CD4-positive, alpha-beta T cell treated with Interleukin-15 for 1 hour (primary cell): ENCODE results near the gene CLIP2.

Experiments used
- DNase-seq: peaks from one replicate; pipeline ENCODE4 v3.0.0-alpha.2; 2020

The CLIP2 gene

DNA sequence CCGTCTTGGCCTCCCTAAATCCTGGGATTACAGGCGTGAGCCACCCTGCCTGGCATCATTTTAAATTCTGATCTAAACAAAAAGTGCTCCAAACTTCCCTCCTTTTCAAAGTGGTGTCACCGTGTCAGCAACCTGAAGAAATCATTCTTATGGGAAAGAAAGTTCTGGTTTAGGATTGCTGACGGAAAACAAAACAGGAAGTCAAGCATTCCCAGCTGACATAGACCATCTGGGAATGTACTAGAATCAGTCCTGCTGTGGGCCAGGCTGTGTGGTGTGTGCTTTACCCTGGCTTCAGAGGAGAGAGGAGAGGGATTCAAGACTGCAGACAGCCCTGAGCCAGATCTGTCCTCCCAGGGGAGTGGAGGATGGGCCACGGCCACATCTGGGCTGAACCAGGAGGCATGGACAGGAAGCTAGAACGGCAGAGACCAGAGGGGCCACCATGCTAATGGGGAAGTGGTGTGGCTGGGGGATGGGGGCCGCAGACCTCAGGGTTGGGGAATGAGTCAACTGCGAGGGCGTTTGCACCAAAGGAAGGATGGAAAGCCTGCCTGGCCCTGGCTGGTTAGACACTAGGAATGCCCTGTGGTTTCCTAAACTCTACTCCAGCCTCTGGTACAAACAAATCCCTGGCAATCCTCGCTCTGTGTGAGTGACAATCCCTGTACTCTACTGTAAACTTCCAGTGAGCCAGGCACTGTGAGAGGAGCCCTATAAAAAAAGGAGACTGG lies 16.7 kb upstream of the CLIP2 start:
- DNase-seq, result peak; percentile 72

DNA sequence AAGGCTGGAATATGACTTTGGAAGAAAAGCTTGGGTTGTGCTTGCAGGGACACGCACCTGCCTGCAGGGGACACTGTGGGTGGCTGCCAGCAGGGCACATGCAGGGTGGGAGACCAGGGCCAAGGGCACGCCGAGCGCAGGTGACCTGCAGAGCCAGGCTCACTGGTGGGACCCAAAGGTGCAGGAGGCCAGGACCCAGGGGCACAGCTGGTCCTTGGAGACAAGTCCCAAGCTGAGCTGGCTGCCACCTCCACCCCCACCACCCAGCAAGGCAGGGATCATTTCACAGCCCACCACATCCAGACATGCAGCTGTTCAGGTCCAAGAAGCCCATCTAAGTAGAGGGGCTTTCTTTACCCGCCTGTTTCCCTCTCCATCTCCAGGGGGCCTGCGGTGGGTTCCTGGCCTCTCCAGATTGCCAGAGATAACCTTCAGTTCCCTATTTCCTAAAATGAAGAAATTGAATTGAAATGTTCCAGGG lies 13.8 kb upstream of the CLIP2 start:
- no peak for DNase-seq

DNA sequence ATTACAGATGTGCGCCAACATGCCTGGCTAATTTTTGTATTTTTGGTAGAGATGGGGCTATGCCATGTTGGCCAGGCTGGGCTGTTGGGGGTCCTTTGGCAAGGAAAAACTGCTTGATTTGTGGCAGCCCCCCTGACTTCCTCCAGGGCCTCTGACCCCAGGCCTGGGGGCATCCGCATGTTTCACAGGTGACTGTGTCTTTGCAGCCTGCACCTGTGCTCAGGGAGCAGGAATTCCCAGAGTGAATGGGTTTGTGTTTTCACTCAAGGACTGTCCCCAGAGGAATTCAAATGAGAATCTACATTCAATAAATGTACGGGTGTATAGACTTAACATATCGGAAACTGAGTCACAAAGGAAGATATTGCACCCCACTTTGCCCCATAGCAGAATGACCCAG lies 11.6 kb upstream of the CLIP2 start:
- DNase-seq, result no peak

DNA sequence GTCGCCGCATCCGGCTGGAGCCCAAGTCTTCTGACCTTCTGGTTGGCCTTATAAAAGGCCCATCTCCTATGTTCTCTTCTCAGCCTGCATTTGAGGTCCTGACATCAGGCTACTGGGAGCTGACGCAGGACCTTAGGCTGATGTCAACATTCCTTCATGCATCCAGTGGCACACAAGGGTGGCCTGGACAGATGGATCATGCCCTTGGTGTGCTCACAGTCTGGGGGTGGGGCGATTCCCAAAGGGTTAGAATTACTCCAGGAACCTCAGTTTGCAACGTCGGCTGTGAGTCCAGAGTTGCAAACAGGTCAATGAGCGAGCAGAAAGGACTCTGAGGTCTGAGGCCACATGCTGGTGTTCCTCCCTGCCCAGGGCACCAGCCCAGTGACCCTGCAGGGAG lies 8.2 kb upstream of the CLIP2 start:
- DNase-seq, result no peak

DNA sequence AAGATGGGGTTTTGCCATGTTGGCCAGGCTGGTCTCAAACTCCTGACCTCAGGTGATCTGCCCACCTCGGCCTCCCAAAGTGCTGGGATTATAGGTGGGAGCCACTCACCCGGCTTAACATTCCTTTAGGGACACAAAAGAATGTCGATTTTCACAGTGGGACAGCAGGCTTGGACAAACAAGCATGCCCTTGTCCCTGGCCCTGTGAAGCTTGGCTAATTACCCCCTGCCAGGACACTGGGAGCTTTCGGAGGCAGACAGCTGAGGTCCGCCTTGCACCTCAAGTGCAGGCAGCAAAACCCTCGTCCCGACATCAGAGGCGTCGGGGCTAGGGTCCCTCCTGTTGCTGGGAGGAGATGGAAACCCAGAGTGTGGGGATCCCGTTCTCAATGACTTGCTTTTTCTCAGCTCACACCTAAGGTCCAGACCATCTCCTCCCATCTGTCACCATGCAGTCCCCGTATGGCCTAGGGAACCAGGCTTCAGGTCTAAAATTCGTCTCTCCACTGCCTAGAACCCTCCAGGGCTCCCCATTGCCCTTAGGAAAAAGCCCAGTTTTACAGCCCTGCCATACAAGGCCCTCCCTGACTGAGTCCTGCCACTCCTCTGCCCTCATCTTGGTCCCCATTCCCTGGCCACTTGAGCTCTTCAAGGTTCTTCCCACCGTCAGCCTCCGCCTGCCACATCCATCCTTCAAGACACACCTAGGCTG lies 6.3 kb upstream of the CLIP2 start:
- no peak for DNase-seq

DNA sequence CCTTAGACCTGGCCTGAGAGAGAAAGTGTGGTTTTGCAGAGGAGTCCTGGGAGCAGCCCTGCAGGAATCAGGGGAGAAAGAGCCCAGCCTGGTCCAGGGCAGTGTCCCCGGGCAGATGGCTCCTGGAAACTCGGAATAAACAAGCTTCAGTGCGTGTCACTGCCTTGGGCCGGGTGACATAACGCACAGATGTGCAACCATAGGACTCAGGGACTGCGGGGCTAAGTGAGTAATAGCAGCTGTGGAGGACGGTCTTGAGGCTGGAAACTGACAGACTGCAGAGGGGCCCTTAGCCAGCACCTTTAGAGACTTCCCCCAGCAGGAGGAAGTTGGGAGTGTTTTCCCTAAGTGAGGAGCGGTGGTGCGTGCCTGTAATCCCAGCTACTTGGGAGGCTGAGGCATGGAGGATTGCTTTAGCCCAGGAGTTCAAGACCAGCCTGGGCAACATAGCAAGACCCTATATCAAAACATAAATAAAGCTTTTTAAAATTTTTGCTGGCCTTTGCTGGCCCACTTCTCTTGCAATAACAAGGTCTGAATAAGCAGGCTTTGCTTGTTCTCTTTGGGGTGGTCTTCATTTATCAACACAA lies 5.3 kb upstream of the CLIP2 start:
- no peak for DNase-seq

DNA sequence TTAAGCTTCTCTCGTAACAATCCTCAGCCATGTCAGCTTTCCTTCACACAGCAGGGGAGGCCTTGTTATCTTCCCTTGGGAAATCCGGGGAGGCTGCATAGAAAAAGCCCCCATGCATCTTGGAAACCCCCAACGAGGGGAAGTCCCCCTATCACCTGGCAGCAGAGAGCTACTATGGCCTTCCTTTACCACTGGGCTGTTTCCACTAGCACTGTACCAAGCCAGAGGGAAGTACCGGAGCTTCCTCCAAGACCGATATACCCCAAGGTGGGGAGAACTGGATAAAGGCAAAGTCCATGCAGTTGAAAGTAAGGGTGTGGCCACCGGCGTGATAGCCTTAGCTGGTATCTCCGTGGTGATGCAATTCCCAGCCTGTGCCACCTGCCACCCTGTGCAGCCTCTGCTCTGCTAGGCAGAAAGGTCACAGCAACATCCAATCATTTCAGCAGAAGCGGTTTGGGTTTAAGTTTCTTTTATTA lies 4.4 kb upstream of the CLIP2 start:
- DNase-seq, result no peak

DNA sequence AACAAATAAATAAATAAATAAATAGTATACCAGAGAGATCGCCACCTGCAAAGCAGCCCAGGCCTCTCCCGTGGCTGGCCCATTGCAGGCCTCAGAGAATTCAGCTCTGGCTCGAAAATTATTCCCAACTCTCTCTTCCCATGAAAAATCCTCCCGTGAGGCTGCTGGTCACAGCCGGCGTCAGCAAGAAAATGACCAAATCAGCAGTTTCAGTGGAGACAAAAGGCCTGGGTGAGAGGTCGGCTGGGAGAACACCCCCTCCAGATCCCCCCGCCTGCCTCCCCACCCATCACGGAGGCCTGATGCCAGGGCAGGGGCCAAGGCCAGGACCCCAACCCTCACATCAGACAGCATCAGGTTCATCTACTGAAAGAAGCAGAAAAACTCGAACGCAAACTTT lies 3.1 kb upstream of the CLIP2 start:
- no peak for DNase-seq

DNA sequence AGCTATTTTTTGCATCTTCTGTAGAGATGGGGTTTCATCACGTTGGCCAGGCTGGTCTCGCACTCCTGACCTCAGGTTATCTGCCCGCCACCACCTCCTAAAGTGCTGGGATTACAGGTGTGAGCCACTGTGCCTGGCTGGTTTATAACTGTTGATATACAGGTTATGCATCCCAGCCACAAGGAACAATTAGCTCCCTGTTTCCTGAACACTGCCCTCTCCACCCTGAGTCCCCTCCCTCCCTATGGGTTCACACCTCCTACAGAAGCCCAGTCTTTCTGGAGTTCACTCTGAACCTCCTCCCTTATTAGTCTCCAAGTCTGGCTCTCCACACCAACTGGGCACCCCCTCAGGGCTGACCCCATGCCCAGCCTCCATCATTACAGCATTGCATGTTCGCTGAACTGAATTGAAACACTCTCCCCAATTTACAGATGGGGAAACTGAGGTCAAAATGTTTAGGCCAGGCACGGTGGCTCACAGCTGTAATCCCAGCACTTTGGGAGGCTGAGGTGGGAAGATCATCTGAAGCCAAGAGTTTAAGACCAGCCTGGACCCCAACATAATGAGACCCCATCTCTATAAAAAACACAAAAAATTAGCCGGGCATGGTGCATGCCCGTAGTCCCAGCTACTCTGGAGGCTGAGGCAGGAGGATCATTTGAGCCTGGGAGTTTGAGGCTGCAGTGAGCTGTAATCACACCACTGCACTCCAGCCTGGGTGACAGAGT lies 1.7 kb upstream of the CLIP2 start:
- no peak for DNase-seq

DNA sequence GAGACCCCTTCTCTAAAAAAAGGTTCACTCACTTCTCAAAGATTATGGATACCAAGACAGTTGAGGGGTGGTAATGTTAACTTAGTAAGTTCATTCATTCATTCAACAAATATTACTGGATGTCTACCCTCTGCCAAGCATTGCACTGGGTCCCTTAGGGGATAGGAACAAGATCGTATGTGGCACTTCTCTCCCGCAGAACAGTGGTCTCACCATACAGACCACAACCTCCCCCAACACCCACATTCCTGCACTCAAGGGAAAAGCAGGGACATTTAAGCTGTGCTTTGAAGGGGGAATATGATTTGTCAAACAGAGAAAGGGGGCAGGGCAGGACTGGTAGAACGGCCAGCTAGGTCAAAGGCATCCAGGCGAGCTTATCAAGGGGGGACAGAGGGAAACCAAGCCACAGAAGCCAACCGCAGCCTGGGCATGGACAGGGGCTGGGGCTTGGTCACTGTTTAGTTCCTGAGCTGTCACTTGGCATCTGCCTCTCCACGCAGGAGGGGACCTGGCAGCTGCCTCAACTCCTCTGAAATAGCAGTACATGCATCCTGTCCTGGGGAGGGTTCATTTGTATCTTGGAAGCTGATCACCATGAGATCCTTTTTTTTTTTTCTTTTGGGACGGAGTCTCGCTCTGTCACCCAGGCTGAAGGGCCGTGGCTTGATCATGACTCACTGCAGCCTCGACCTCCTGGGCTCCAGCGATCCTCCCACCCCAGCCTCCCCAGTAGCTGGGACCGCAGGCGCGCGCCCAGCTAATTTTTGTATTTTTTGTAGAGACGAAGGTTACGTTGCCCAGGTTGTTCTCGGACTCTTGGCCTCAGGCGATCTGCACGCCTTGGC lies 949 bp upstream of the CLIP2 start:
- DNase-seq, result no peak

DNA sequence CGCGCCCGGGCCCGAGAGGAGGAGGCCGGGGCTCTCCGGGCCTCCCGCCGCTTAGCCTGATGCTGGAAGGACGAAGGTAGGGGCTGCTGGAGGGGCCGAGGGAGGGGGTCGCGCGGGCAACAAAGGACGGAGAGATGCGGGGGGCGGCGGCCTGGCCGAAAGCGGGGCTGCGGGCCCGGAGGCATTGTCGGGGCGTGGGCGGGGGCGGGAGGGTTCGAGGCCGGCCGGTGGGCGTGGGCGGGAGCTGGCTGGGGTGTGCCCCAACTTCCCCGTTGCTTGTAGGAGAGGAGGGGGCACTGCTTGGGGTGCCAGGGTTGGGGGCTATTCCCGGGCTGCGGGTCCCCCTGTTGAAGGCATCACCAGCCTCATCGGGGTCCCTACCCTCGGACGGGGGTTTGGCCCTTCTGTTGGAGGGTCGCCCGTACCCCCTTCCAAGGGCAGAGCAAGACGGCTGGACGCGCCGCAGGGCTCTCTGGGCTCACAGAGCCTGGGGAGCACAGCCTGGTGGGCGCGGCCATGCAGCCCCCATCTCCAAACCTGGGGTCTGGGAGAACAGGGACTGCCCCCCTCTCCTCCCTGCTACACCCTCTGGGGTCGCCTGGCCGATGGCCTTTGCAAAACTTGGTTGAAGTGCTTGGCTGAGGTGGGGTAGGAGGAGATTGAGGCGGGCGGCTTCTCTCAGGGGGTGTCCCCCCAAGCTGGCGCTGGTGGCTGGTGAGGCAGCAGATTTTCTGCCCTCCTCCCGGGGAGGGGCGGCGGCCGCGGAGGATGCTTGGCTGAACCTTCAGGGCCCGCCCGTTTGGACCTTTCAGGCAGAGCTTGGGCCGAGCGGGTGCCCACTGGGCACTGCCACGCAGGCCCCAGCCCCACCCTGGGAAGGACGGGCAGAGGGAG lies 699 bp downstream of the CLIP2 start:
- DNase-seq, result peak; percentile 32

DNA sequence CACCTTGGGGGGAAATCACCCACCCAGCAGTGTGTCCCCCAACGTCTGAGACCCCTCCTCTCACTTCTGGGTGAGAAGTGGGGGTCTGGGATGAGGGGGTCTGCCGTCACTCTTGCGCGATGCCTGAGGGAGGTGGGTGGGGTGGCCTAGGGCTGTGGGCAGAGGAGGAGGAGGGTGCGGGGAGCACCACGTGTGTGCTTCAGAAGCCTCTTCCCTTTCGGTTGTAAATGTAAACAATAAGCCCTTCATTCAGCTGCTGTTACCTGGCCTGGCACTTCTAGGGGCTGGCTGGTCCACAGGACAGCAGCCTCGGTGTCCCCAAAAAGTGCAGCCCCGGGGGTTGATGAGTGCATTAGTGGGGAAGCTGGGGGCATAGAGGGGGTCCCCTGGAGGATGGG lies 1.3 kb downstream of the CLIP2 start:
- DNase-seq, result no peak

DNA sequence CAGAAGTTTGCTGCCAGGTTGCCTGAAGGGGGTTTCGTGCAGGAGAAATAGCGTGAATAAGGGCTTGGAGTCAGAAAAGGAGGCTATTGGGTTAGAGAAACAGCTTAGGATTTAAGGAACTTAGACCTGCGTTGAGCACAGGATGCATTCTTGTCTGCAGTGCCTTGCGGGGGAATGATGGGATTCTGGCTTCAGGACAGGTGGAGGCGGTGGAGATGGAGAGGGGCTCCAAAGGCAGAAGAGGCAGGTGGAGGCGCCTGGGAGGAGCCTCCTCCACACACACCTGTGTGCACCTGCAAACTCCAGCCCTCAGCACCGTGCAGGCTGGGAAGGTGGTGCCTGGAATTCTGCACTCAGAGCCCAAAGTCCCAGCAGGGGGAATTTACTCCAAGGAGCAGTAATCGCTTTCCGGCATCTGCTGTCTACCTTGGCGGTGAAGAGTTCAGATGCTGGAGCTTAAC lies 1.8 kb downstream of the CLIP2 start:
- DNase-seq, result no peak

DNA sequence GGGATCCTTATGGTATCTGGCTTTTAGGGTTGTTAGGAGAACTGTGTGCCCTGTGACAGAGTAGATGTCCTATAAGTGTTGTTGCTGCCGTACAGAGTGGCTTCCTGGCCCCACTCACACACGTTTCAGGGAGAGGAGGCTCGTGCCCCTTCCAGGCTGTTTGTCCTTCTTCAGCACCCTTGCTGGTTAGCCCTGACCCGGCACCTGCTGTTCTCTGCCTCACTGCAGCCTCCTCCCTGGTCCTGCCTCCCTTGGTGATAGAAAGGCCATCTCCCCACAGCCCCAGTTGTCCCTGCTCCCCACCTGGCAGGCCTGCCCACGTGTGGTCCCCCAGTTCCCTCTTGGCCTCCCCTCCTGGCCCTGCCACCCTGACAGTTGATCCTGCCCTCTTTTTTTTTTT lies 2.3 kb downstream of the CLIP2 start:
- DNase-seq, result no peak

DNA sequence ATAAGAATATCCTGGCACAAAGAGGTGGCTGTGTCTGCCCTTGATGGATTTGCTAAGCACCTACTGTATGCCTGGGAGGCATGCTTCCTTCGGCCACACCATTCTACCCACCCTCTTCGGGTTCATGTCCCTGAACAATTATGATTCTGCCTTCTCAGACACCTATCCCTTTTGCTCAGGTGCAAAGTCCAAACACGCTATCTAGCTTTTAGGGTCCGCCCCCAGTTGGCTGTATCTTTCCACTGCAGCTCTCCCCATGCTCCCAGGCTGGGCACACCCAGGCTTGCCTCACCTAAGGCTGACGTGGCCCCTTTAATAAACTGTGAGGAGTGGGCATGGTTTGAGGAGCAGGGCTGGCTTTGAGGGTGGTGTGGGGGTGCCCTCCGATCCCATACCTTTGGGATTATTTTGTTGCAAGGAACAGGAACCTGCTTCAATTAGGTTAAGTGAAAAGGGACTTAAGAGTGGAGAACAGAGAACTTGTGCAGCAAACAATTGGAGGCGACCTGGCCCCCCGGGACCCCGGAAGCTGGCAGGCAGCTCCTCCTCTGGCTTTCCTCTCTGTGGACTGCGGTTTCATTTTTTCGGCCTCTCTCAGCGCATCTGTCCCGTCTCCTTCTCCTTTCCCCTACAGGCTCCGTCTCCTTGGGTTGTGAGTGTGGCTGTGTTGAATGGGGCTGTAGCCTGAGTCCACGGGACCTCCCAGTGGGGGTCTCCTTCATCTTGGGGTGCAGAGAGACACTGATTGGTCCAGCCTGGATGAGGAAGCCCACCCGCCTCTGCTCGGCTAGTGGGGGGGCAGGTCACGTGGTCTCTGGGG lies 3.8 kb downstream of the CLIP2 start:
- no peak for DNase-seq

DNA sequence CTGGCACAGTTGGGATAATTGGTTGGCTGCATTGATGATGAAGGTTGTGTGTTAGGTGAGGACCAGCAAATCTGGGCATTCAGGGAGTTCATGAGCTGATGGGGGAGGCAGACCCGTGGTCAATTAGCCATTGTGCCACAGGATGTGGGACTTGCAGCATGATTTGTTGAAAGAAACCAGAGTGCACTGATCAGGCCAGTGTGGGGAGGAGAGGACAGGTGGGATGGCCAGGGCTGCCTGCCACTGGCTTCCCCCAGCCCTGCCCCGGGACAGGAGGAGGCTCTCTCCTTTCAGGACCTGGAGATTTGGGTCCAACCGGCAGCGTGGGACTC lies 4.3 kb downstream of the CLIP2 start:
- DNase-seq, result no peak

DNA sequence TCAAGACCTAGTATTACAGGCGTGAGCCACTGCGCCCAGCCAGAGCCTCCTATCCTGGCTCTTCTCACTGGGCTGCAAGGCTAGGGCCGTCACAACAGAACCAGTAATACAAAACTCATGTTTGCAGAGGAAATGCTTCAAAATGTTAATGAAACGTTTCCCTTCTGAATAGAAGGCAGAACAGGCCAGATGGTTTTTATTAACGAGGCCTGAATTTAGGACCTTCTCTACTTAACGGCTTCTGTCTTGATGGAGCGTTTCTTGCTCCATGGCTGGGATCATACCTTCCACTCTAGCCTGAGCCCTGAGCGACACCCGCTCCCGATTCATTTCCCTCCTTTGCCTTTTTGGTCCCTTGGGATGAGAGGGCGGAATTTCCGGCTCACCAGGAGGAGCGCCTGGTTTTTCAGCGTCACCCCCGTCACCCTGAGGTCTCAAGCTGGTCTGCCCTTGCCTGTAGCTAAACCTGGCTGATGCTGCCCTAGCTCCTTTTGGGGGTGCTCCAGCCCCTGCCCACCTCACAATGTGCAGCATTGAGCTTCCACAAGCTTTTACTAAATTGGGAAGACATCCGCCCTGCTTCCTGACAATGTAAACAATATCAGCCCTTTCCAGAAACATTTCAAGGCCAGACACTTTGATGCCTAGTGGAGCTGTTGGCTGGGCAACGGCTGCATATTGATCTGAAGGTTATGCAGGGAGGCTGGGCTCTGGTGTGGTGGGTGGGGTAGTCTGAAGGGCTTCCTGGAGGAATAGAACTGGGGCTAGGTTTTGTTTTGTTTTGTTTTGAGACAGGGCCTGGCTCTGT lies 5.2 kb downstream of the CLIP2 start:
- DNase-seq, result no peak

DNA sequence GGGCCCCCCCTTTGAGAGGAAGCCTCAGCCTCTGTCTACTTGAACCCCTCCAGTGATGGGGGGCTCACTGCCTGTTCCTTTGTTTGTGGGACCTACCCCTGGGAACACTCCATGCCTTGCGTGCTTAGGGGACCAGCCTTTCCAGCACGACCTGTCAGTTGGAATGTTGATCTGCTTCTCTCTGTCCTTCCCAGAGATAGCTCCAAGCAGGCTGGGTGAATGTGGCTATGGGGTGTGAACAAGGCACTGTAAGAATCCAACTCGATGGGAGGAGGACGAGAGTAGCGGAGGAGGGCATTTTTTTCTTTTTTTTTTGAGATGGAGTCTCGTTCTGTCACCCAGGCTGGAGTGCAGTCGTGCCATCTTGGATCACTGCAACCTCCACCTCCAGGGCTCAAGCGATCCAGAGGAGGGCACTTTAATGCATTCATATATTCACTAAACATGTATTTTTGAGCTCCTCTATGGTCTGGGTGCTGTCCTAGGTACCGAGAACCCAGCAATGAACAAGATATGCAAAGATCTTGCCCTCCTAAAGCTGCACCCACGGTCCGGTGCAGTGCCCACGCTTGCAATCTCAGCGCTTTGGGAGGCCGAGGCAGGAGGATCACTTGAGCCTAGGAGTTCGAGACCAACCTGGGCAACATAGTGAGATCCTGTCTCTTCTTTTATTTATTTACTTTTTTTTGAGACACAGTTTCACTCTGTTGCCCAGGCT lies 8.5 kb downstream of the CLIP2 start:
- no peak for DNase-seq

DNA sequence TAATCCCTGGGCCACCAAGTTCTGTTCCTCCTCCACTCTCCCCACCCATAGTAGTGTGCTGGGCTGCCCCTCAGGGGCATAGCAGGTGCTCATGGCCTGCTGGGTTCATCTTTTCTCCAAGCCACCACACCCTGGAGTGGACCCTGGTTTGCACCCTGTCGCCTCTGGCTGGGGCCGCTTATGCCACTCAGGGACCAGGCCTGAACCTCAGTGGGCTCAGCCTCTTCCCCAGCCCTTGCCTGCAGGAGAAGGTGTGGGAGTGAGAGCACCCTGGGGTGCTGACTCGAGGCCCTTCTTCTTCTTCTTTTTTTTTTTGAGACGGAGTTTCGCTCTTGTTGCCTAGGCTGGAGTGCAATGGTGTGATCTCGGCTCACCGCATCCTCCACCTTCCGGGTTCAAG lies 10.2 kb downstream of the CLIP2 start:
- no peak for DNase-seq
